ENCODE results near the gene DOCK4. TPM values are rescaled to one million over a fixed set of nuclear protein-coding genes. Genes with fewer than 3 reads are reported as not detected.

The DOCK4 gene
- total and polyA plus RNA-seq, 10 of the 15 experiments (the other 5 are each of a cell fraction or from before 2014, with no cell fraction given) = 0.03 to 0.73 (median 0.38) TPM

DNA sequence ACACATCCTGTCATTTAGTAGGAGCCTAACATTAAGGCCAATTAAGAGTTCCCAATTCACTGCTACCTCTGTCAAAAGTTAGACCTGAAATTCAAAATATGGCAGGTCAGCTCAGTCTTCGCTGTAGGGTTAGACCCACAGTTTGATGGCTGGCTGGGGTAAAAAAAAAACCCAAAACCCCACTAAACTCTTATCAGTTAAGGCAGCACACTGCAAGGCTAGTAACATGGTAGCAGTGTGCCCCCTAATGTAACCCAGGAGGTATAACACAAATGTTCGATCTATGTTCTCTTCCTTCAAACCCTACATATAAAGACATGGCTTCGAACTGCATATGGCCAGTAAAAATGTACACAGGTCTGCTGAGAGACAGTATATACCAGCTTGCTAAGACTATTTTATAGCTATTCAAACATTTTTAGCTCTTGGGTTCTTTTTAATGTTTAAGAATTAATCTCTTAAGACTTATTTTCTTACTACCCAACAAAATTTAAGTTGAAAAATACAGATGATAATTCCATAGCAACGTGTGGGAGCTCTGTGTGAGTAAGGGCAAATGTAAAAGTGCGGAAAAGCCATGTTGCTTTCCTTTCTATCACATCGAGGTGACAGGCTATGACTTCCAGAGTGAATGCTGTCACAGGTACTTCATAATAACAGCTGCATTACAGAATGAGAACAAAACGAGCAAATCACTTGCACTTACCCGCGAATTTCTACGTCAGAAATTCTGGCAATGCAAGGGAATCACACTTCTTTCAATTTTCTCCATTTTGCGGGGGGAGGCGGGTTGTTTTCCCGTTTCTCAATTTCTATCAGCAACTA is 475.5 kb downstream of the DOCK4 start:
- H3K4me3 ChIP-seq = no peak overlapping the region
- H3K27me3 ChIP-seq (replicated peaks in 1 of 2; ENCODE audit: control insufficient read depth in 2 of 2, insufficient read depth in 2 of 2, low read length in 1 of 2) = no peaks in the 10 kb centered on the region
- ChIA-PET RAD21 (ENCODE audit: unreplicated experiment) (interaction anchor here (1.1 kb wide), 1 partner anchor 9 kb away, joined by 3 read pairs; no protein-coding TSS in a partner anchor), POLR2A (no interaction called here), CTCF (interaction anchor here (0.6 to 2.4 kb wide), 11 partner anchors 9 to 1739 kb away, joined by 3 to 13 read pairs (median 4); no protein-coding TSS in a partner anchor), SMC1A (ENCODE audit: uncharacterized antibody, unreplicated experiment) (interaction anchor here (0.6 to 1.6 kb wide), 6 partner anchors 12 to 709 kb away, joined by 3 to 4 read pairs (median 3); no protein-coding TSS in a partner anchor)
- H4K20me1 ChIP-seq (ENCODE audit: control insufficient read depth, insufficient read depth) = no peaks in the 10 kb centered on the region
- no peak overlapping the region for H3K4me2 ChIP-seq (ENCODE audit: control insufficient read depth, insufficient read depth)
- H3K36me3 ChIP-seq (ENCODE audit: control insufficient read depth in 2 of 2, insufficient read depth in 2 of 2, low read length in 1 of 2) = no peaks in the 10 kb centered on the region
- in situ Hi-C loops (cut with MboI) = loop anchor here (5.0 to 10.0 kb wide), 3 partner anchors 236 to 638 kb away; partner anchors contain the start of gene LRRN3
- no TSS peak for BruUV-seq (replicated peaks)
- ATAC-seq = peak; percentile 88
- peak; percentile 86 for FAIRE-seq
- TF ChIP-seq RAD21 (IDR thresholded peaks at IDR 0.05; ENCODE audit: insufficient read depth, low read depth, low read length) = peak; percentile 82
- no peak for TF ChIP-seq IKZF2 (IDR thresholded peaks at IDR 0.05)
- TF ChIP-seq, protein P1, sequence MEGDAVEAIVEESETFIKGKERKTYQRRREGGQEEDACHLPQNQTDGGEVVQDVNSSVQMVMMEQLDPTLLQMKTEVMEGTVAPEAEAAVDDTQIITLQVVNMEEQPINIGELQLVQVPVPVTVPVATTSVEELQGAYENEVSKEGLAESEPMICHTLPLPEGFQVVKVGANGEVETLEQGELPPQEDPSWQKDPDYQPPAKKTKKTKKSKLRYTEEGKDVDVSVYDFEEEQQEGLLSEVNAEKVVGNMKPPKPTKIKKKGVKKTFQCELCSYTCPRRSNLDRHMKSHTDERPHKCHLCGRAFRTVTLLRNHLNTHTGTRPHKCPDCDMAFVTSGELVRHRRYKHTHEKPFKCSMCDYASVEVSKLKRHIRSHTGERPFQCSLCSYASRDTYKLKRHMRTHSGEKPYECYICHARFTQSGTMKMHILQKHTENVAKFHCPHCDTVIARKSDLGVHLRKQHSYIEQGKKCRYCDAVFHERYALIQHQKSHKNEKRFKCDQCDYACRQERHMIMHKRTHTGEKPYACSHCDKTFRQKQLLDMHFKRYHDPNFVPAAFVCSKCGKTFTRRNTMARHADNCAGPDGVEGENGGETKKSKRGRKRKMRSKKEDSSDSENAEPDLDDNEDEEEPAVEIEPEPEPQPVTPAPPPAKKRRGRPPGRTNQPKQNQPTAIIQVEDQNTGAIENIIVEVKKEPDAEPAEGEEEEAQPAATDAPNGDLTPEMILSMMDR (IDR thresholded peaks at IDR 0.05 in 2 of 3, conservative IDR thresholded peaks at IDR 0.05 in 1 of 3; ENCODE audit: control insufficient read depth in 2 of 3, extremely low read depth in 1 of 3, insufficient read depth in 1 of 3, low read depth in 3 of 3, low read length in 3 of 3) = peak; percentile 55 to 60 (median 57)
- TF ChIP-seq SUPT20H (IDR thresholded peaks at IDR 0.05; ENCODE audit: borderline replicate concordance, control insufficient read depth, low read depth, low read length) = no peak
- TF ChIP-seq SMC3 (IDR thresholded peaks at IDR 0.05; ENCODE audit: borderline replicate concordance, low read length) = peak; percentile 46; the same call in 1 of the 2 replicates
- TF ChIP-seq, protein P2, sequence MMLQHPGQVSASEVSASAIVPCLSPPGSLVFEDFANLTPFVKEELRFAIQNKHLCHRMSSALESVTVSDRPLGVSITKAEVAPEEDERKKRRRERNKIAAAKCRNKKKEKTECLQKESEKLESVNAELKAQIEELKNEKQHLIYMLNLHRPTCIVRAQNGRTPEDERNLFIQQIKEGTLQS (IDR thresholded peaks at IDR 0.05; ENCODE audit: borderline replicate concordance, extremely low read depth, low read depth, low read length) = no peak
- no peak overlapping the region for H3K27ac ChIP-seq (ENCODE audit: control insufficient read depth, insufficient read depth)
- DNase-seq (ENCODE audit: low read depth, low spot score) = no peak
- no peaks in the 10 kb centered on the region for H3K79me2 ChIP-seq (ENCODE audit: control insufficient read depth, insufficient read depth, low read length)
- H2AFZ ChIP-seq (ENCODE audit: control insufficient read depth, low read depth, low read length) = no peak overlapping the region
- no peaks in the 10 kb centered on the region for H3K9me3 ChIP-seq (replicated peaks; ENCODE audit: control insufficient read depth, insufficient read depth, low read length)
- no peak overlapping the region for H3K9ac ChIP-seq (ENCODE audit: control insufficient read depth, insufficient read depth, low read length)
- 62% methylated on average over 13 of the region's 13 CpGs for WGBS (ENCODE audit: insufficient coverage, insufficient replicate concordance, low lambda C conversion rate, missing lambda C conversion rate)
- no peaks in the 10 kb centered on the region for H3K4me1 ChIP-seq (ENCODE audit: control insufficient read depth, insufficient read depth, low read length)
- intact Hi-C loops (cut with micrococcal nuclease; ENCODE audit: unreplicated experiment) = loop anchor here (5.0 to 10.0 kb wide), 3 partner anchors 403 to 1164 kb away; no protein-coding TSS in a partner anchor
